ENCODE data around the gene SLC35D1. TPM values are rescaled to one million over a fixed set of nuclear protein-coding genes. Genes with fewer than 3 reads are reported as not detected.

Gene SLC35D1
- total and polyA plus RNA-seq, 2 donors from 2014 or later: 5.7 to 11.8 TPM

GRCh38 chr1:67085326-67085725 is 31.4 kb upstream of the SLC35D1 start:
- no peaks in the 10 kb centered on the region for H3K36me3 ChIP-seq (ENCODE audit: control insufficient read depth in 2 of 3, insufficient read depth in 3 of 3, low read length in 3 of 3)
- no peak for DNase-seq
- no peak for FAIRE-seq
- no peak overlapping the region for H3K4me3 ChIP-seq (ENCODE audit: low read length in 3 of 3)
- H3K9ac ChIP-seq (ENCODE audit: low read length in 3 of 3): no peak overlapping the region
- TF ChIP-seq CTCF (IDR thresholded peaks at IDR 0.05; ENCODE audit: borderline replicate concordance, extremely low read depth, insufficient read depth): no peak
- no peaks in the 10 kb centered on the region for H3K27me3 ChIP-seq (ENCODE audit: control insufficient read depth, insufficient read depth, low read length)
- intact Hi-C loops (cut with DNase I): no loop called here
- H3K4me1 ChIP-seq (ENCODE audit: control insufficient read depth in 2 of 3, insufficient read depth in 2 of 3, low read depth in 1 of 3, low read length in 3 of 3): no peaks in the 10 kb centered on the region
- H3K27ac ChIP-seq (ENCODE audit: low read depth in 2 of 2, low read length in 2 of 2): no peak overlapping the region
- H3K9me3 ChIP-seq (ENCODE audit: control insufficient read depth in 2 of 3, insufficient read depth in 1 of 3, low read length in 3 of 3): no peaks in the 10 kb centered on the region

- intact Hi-C loops (cut with DNase I): no loop called here
- FAIRE-seq: no peak
- DNase-seq: no peak
- H3K4me3 ChIP-seq (ENCODE audit: low read length in 3 of 3): no peak overlapping the region
- no peak overlapping the region for H3K9ac ChIP-seq (ENCODE audit: low read length in 3 of 3)
- H3K36me3 ChIP-seq (ENCODE audit: control insufficient read depth in 2 of 3, insufficient read depth in 3 of 3, low read length in 3 of 3): no peaks in the 10 kb centered on the region
- H3K27ac ChIP-seq (ENCODE audit: low read depth in 2 of 2, low read length in 2 of 2): no peak overlapping the region
- no peaks in the 10 kb centered on the region for H3K9me3 ChIP-seq (ENCODE audit: control insufficient read depth in 2 of 3, insufficient read depth in 1 of 3, low read length in 3 of 3)
- no peaks in the 10 kb centered on the region for H3K4me1 ChIP-seq (ENCODE audit: control insufficient read depth in 2 of 3, insufficient read depth in 2 of 3, low read depth in 1 of 3, low read length in 3 of 3)
- TF ChIP-seq CTCF (IDR thresholded peaks at IDR 0.05; ENCODE audit: borderline replicate concordance, extremely low read depth, insufficient read depth): no peak
- H3K27me3 ChIP-seq (ENCODE audit: control insufficient read depth, insufficient read depth, low read length): no peaks in the 10 kb centered on the region
Observed at GRCh38 chr1:67084765-67085318, 30.9 kb upstream of the SLC35D1 start.

- no peaks in the 10 kb centered on the region for H3K27me3 ChIP-seq (ENCODE audit: control insufficient read depth, insufficient read depth, low read length)
- no peaks in the 10 kb centered on the region for H3K4me1 ChIP-seq (ENCODE audit: control insufficient read depth in 2 of 3, insufficient read depth in 2 of 3, low read depth in 1 of 3, low read length in 3 of 3)
- FAIRE-seq: no peak
Observed at GRCh38 chr1:67078291-67078690, 24.3 kb upstream of the SLC35D1 start.

More at GRCh38 chr1:67078291-67078690, 24.3 kb upstream of the SLC35D1 start:
- intact Hi-C loops (cut with DNase I): no loop called here
- no peak overlapping the region for H3K9ac ChIP-seq (ENCODE audit: low read length in 3 of 3)
- no peak overlapping the region for H3K4me3 ChIP-seq (ENCODE audit: low read length in 3 of 3)
- H3K27ac ChIP-seq (ENCODE audit: low read depth in 2 of 2, low read length in 2 of 2): no peak overlapping the region
- H3K9me3 ChIP-seq (ENCODE audit: control insufficient read depth in 2 of 3, insufficient read depth in 1 of 3, low read length in 3 of 3): no peaks in the 10 kb centered on the region
- DNase-seq: no peak
- H3K36me3 ChIP-seq (ENCODE audit: control insufficient read depth in 2 of 3, insufficient read depth in 3 of 3, low read length in 3 of 3): no peaks in the 10 kb centered on the region
- TF ChIP-seq CTCF (IDR thresholded peaks at IDR 0.05; ENCODE audit: borderline replicate concordance, extremely low read depth, insufficient read depth): no peak

All from kidney (tissue), 14 donors.